Adrenal gland (tissue), 12 donors: ENCODE measurements around the gene KIAA0513. TPM values are rescaled to one million over a fixed set of nuclear protein-coding genes. Genes with fewer than 3 reads are reported as not detected.

Source experiments
- DNase-seq, 7 donors: peaks; one replicate each; pipeline ENCODE4 v3.0.0-alpha.2; 2019 to 2020
- H3K27ac ChIP-seq, 5 donors: fragments of 200-600 bp; sonication (generic) in 4 of 5; 1 replicate in 3 of 5; 2 replicates in 2 of 5; pipeline versions ENCODE4 v1.5.1 to v1.8.0; 2016 to 2020; ENCODE audit warnings: mild to moderate bottlenecking in 1 of 5
- H3K27me3 ChIP-seq: fragments of 200-600 bp; 2 replicates; pipeline ENCODE4 v1.8.0; 2021
- H3K36me3 ChIP-seq, 2 donors: fragments of 200-600 bp; replicated peaks in 1 of 2; 1 replicate in 1 of 2; 2 replicates in 1 of 2; pipeline versions ENCODE4 v1.5.1 to v1.8.0; 2018 to 2022
- H3K4me1 ChIP-seq, 2 donors: fragments of 200-600 bp; replicated peaks in 1 of 2; 1 replicate in 1 of 2; 2 replicates in 1 of 2; pipeline versions ENCODE4 v1.5.1 to v1.8.0; 2018 to 2021
- H3K4me3 ChIP-seq, 4 donors: fragments of 200-600 bp; sonication (generic) in 3 of 4; one replicate each; pipeline ENCODE4 v1.5.1; 2016 to 2018
- H3K9me3 ChIP-seq, 3 donors: fragments of 200-600 bp; sonication (generic) in 1 of 3; replicated peaks in 1 of 3; 1 replicate in 2 of 3; 2 replicates in 1 of 3; pipeline versions ENCODE4 v1.5.1 to v1.8.0; 2016 to 2021
- POLR2A ChIP-seq, 2 donors: fragments of 450-650 bp; IDR thresholded peaks; one replicate each; pipeline ENCODE4 v1.6.1; 2017; ENCODE audit warnings: antibody characterized with exemption in 2 of 2, mild to moderate bottlenecking in 2 of 2, moderate library complexity in 1 of 2
- WGBS, 4 donors: extraction: QIAGEN DNeasy Blood & Tissue Kit in 2 of 4; methylation state at CpG; one replicate each; pipeline versions ENCODE4 v1.1.5 to v1.1.7; 2013 to 2017; 5-methylcytosine and 5-hydroxymethylcytosine counted together
- intact Hi-C, 2 donors: fragments of 100-400 bp; cut with DNase I; formaldehyde crosslinking; loops; one replicate each; pipeline versions ENCODE4 v1.14.1 to v1.15.0; 2022 to 2023
- polyA plus RNA-seq, 3 donors: library from polyadenylated mRNA; stranded (reverse); fragments of 200-250 nt in 2 of 3; fragments of 350-450 nt in 1 of 3; fragmentation: Illumina TruSeq in 1 of 3; extraction: RNeasy Lipid Tissue Mini Kit (QIAGEN cat#74804) in 1 of 3; gene quantifications; one replicate each; pipeline ENCODE4 v1.2.3, GENCODE V29; 2013 to 2014
- total RNA-seq, 9 donors: library from RNA; depleted of rRNA in 4 of 9; stranded (reverse); fragments of >200 nt in 4 of 9; fragments of 120-200 nt in 1 of 9; fragmentation: NEBNext Ultra II Directional in 1 of 9; extraction: Animal tissue kit (Norgen Biotek cat#: 25700) in 1 of 9; gene quantifications; one replicate each; pipeline versions ENCODE4 v1.1.0 to v1.2.4, GENCODE V29; 2013 to 2023
- TF ChIP-seq, protein P1 (sequence below), 6 experiments: fragments of 450-650 bp in 4 of 6; fragments of 200-600 bp in 2 of 6; sonication (generic) in 1 of 6; IDR thresholded peaks; 1 replicate in 5 of 6; 2 replicates in 1 of 6; pipeline versions ENCODE4 v1.5.1 to v1.8.0; 2016 to 2021; ENCODE audit warnings: antibody characterized with exemption in 6 of 6, mild to moderate bottlenecking in 2 of 6, moderate library complexity in 1 of 6
- donor health status: healthy with polysubstance abuse.
- donor health status: Bipolar disorder and iron deficiency.
- donor health status: DM: yes; HTN: yes; CAD: no.
- donor health status: DM: no; HTN: no; CAD: no.
- donor health status: DM: no; HTN: no; CAD: no.
- donor health status: DM: yes; HTN: yes; CAD: no.

KIAA0513 gene
- total and polyA plus RNA-seq, 12 donors = 7.5 to 36.7 (median 17.8) TPM

DNA sequence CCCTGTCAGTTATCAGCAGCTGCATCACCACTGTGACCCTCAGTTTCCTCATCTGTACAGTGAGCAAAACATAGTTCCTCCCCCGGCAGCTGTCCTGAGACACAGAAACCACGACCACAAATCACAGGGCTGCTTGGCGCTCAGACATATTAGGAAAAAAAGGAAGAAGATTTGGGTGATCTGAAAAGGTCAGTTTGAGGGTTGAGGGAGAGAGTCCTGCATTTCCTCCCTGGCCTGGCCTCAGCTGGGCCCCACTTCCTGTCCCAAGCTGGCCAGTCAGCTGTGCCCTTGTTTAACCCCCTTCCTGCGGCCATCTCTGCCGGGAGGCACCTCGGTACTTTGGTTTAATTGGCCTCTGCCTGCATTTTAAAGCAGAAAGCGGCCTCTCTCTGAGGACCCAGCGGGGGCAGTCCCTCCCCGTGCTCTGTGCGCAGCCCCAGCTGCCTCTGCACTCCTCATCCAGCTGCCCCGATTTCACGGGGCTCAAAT is 108.7 kb downstream of the KIAA0513 start:
- intact Hi-C loops = no loop called here
- DNase-seq = peak in 5 of 7 donors; percentile 59 to 78 (median 65)
- peak overlapping the region; percentile 77 to 99 (median 90) for H3K27ac ChIP-seq
- no peaks in the 10 kb centered on the region for H3K27me3 ChIP-seq
- peaks cover 0 to 4% (median 0%) of the 10 kb centered on the region in 3 donors for H3K9me3 ChIP-seq
- peaks cover 12 to 26% of the 10 kb centered on the region in 2 donors for H3K4me1 ChIP-seq
- 48 to 75% (median 59%) methylated on average over 10 to 12 of the region's 12 CpGs for WGBS, 4 donors
- TF ChIP-seq, protein P1, sequence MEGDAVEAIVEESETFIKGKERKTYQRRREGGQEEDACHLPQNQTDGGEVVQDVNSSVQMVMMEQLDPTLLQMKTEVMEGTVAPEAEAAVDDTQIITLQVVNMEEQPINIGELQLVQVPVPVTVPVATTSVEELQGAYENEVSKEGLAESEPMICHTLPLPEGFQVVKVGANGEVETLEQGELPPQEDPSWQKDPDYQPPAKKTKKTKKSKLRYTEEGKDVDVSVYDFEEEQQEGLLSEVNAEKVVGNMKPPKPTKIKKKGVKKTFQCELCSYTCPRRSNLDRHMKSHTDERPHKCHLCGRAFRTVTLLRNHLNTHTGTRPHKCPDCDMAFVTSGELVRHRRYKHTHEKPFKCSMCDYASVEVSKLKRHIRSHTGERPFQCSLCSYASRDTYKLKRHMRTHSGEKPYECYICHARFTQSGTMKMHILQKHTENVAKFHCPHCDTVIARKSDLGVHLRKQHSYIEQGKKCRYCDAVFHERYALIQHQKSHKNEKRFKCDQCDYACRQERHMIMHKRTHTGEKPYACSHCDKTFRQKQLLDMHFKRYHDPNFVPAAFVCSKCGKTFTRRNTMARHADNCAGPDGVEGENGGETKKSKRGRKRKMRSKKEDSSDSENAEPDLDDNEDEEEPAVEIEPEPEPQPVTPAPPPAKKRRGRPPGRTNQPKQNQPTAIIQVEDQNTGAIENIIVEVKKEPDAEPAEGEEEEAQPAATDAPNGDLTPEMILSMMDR (IDR thresholded peaks at IDR 0.05) = no peak
- no peak for TF ChIP-seq POLR2A (IDR thresholded peaks at IDR 0.05)
- H3K4me3 ChIP-seq = peak overlapping the region in 1 of 4 donors; percentile 58
- H3K36me3 ChIP-seq = no peaks in the 10 kb centered on the region

DNA sequence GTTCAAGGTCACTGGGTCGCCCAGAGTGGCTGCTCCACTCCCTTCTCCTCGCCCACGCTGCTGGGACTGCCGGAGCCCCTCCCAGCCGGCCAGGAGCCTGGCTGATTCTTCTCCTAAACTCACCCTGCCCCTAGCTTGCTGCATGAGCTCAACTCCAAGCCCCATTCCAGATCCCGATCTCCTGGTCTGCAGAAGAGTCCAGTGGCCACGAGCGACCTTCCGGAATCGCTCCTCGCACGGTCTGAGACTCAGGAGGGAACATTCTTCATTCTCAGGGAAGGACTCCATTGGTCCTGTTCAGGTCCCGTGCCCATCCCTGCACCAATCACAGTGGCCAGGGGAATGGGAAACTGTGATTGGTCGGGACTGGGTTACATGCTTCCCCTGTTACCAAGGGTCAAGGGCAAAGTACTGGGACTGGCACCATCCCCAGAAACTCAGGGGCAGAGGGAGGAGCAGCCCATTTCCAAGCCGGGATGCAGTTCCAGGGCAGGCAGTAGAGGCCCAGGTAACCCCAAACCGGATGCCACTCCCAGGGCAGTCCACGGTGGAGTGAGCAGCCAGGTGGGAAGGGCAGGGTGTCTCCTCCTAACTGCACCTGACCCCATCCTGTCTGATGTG is 109.2 kb downstream of the KIAA0513 start:
- Histone ChIP-seq H3K27ac (peak overlapping the region; percentile 77 to 99 (median 90)), H3K4me3 (peak overlapping the region in 2 of 4 donors; percentile 26 to 58), H3K27me3 (no peaks in the 10 kb centered on the region), H3K36me3 (no peaks in the 10 kb centered on the region), H3K4me1 (peaks cover 12 to 26% of the 10 kb centered on the region in 2 donors), H3K9me3 (peaks cover 0 to 4% (median 0%) of the 10 kb centered on the region in 3 donors)
- TF ChIP-seq, protein P1 (IDR thresholded peaks at IDR 0.05) = no peak
- no peak for TF ChIP-seq POLR2A (IDR thresholded peaks at IDR 0.05)
- DNase-seq = peak; percentile 72 to 96 (median 89)
- WGBS, 4 donors = 10 to 43% (median 34%) methylated on average over 2 to 17 of the region's 17 CpGs
- intact Hi-C loops = no loop called here

DNA sequence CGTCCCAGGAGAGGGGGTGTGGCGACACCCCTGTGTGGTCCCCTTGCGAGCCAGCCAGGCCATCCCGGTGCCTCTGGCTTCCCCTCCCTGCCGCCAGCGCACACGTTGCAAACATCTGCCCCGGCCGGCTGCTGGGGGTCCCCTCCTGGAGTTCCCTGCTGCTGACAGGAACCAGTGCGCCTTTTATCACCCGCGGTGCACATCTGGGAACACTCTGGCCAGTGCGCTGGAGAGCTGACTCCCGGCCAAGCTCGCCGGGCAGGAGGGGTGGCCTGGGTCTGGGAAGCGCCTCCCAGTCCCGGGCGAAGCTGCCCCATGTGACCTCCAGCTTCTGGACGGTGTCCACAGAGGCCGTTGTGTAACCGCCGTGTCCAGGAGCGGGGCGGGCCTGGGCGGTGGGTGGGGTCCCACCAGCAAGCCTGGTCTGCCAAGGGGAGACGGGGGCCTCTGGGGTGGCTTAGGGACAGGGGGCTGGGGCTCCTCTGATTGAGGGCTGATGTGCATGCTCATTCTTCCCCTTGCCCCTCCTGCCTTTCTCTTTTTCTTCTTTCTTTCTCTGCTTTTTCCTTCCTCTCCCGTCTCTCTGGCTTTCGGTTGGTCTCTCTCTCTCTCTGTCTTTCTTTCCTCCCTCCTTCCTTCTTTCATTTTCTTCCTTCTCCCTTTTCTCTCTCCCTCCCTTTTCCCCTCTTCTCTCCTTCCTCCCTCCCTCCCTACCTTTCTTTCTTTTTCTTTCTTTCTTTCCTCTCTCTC is 109.9 kb downstream of the KIAA0513 start:
- no peaks in the 10 kb centered on the region for H3K27me3 ChIP-seq
- TF ChIP-seq POLR2A (IDR thresholded peaks at IDR 0.05) = peak in 1 of 2 donors; percentile 64
- TF ChIP-seq, protein P1 (IDR thresholded peaks at IDR 0.05) = no peak
- peaks cover 0 to 4% (median 0%) of the 10 kb centered on the region in 3 donors for H3K9me3 ChIP-seq
- intact Hi-C loops = no loop called here
- peak; percentile 95 to 98 (median 97) for DNase-seq
- H3K27ac ChIP-seq = peak overlapping the region; percentile 77 to 99 (median 90)
- WGBS, 4 donors = 0 to 4% (median 2%) methylated on average over 8 to 29 of the region's 29 CpGs
- H3K36me3 ChIP-seq = no peaks in the 10 kb centered on the region
- peaks cover 12 to 26% of the 10 kb centered on the region in 2 donors for H3K4me1 ChIP-seq
- H3K4me3 ChIP-seq = peak overlapping the region in 2 of 4 donors; percentile 26 to 58
